Measurements from ENCODE around the gene ZNF280D.

DNA sequence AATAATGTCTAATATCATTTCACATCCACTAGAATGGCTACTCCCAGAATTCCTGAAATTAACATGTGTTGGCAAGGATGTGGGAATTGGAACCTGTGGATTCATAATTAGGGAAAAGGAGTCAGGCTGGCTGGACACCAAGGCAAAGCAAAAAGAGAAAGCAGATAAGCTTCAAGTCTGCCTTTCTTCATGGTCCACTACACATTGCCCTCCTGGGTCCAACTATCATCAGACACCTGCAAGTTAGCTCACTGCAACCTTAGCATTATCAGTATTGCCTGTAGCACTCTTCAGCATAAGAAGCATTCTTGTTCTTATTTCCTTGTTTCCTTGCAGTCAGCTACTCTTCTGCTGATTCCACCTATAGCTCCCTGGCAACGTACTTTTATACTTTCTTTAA, 124.3 kb downstream of the ZNF280D start:
- TF ChIP-seq CTCF (IDR thresholded peaks at IDR 0.05) (no peak), POLR2A (IDR thresholded peaks at IDR 0.05) (no peak), POLR2AphosphoS5 (IDR thresholded peaks at IDR 0.05) (no peak), EP300 (IDR thresholded peaks at IDR 0.05) (no peak)
